ENCODE measurements around the gene MYCBPAP. TPM values are rescaled to one million over a fixed set of nuclear protein-coding genes. Genes with fewer than 3 reads are reported as not detected.

Gene MYCBPAP
- total RNA-seq, 2 experiments from 2014 or later, result 8.1 to 8.5 TPM

DNA sequence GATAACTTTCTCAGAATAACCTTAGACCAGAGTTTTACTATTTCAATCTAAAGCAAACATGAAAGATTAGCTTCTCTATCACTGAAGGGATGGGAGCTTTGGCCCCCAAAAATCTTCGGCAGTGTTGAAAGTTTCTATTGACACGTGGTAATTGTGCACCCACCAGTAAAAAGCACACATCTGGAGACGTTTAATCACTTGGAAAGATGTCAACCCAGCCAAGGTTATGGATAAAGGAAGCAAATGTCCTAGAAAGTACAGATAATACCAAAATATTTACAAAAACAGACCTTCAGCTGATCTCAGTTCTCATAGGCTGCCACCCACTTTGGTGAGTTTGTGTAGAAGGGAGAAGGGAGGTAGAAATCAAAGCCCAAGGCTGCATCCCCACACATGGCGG is 5.3 kb downstream of the MYCBPAP start:
- POLR2A ChIA-PET, result no interaction called here
- Mint-ChIP-seq H3K4me1 (ENCODE audit: low read depth) (peaks cover 42% of the 10 kb centered on the region), H3K36me3 (no peaks in the 10 kb centered on the region), H3K9me3 (no peaks in the 10 kb centered on the region), H3K27me3 (no peaks in the 10 kb centered on the region), H3K27ac (no peak overlapping the region), H3K4me3 (no peak overlapping the region)
- CTCF ChIA-PET, result no interaction called here
- no peak for DNase-seq
- intact Hi-C loops (cut with micrococcal nuclease), result no loop called here

DNA sequence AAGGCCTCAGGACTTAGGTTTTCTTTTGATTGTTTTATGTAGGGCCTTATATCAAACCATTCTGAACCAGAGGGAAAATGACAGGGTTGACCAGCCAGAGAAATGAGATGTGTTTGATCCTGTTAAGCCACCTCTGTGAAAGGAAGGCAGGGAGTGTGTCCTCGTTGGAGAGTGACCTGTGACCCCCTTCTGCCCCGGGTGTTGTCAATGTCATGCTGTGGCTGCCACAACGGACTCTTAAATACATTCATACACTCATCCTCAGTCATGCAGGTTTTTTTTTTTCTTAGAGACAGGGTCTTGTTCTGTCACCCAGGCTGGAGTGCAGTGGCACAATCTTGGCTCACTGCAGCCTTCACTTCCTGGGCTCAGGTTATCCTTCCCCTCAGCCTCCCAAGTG is 6.1 kb downstream of the MYCBPAP start:
- Mint-ChIP-seq H3K9me3 (no peaks in the 10 kb centered on the region), H3K36me3 (no peaks in the 10 kb centered on the region), H3K27ac (no peak overlapping the region), H3K4me1 (ENCODE audit: low read depth) (peaks cover 37% of the 10 kb centered on the region), H3K4me3 (no peak overlapping the region), H3K27me3 (no peaks in the 10 kb centered on the region)
- ChIA-PET POLR2A (no interaction called here), CTCF (no interaction called here)
- DNase-seq, result no peak
- intact Hi-C loops (cut with micrococcal nuclease), result no loop called here

DNA sequence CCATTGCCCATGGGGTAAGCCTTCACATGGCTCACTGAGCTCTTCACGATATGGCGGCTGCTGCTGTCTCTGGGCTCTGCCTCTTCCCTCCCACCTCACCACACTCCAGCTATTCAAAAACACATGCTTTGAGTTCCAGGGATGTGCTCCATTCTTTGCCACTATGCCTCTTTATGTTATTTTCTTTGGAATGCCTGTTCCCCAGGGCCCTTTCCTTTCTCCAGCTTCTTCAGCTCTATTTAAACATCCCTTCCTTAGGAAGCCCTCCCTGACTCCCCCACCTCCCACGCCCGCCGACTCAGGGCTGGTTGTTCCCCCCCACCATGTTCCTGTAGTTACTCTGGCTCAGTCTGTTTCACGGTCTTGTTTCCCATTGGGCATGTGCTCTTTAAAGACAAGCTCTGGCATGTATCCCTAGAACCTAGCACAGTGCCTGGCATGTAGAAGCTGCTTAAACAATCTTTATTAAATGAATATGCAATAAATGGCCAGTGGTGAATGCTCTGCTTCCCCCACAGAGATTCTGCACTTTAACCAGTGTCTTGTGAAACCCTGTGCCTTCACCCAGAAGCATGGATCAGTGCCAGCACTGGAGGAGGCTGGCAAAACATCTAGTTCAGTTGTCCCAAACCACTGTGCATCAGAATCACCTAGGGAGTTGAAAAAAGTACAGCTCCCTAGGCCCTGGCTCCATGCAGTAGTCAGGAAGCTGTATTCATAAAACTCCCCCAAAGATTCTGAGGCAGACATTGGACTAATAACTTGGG is 6.9 kb downstream of the MYCBPAP start:
- Mint-ChIP-seq H3K36me3 (no peaks in the 10 kb centered on the region), H3K4me3 (no peak overlapping the region), H3K27ac (no peak overlapping the region), H3K9me3 (no peaks in the 10 kb centered on the region), H3K27me3 (no peaks in the 10 kb centered on the region), H3K4me1 (ENCODE audit: low read depth) (peaks cover 30% of the 10 kb centered on the region)
- POLR2A ChIA-PET, result interaction anchor here (0.7 kb wide), 1 partner anchor 9 kb away, joined by 3 read pairs; no protein-coding TSS in a partner anchor
- DNase-seq, result no peak
- intact Hi-C loops (cut with micrococcal nuclease), result no loop called here
- CTCF ChIA-PET, result no interaction called here

DNA sequence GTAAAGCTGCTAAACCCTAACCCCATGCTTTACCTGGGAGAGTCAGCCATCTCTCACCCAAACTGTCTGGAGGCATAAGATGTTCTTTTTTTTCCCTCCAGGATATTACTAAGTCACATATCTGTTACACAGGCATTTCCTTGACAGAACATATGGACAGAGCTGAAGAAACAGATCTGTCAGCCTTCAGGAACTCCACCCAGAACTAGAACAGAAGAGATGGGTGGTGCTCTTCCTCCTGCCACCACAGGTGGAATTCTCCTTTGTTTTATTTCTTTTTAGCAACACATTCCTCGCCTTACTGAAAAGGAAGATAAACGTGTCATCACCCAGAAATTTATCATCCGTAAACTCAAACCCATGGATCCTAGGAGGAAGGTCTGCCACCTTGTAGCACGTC is 8.8 kb downstream of the MYCBPAP start:
- H3K4me3 Mint-ChIP-seq, result no peak overlapping the region
- H3K27ac Mint-ChIP-seq, result peak overlapping the region; percentile 14
- no peaks in the 10 kb centered on the region for H3K27me3 Mint-ChIP-seq
- intact Hi-C loops (cut with micrococcal nuclease), result no loop called here
- CTCF ChIA-PET, result interaction anchor here (0.7 to 1.3 kb wide), 2 partner anchors 16 to 35 kb away, joined by 3 to 5 read pairs; no protein-coding TSS in a partner anchor
- peaks cover 14% of the 10 kb centered on the region for H3K4me1 Mint-ChIP-seq (ENCODE audit: low read depth)
- no peaks in the 10 kb centered on the region for H3K36me3 Mint-ChIP-seq
- POLR2A ChIA-PET, result no interaction called here
- H3K9me3 Mint-ChIP-seq, result no peaks in the 10 kb centered on the region
- no peak for DNase-seq

DNA sequence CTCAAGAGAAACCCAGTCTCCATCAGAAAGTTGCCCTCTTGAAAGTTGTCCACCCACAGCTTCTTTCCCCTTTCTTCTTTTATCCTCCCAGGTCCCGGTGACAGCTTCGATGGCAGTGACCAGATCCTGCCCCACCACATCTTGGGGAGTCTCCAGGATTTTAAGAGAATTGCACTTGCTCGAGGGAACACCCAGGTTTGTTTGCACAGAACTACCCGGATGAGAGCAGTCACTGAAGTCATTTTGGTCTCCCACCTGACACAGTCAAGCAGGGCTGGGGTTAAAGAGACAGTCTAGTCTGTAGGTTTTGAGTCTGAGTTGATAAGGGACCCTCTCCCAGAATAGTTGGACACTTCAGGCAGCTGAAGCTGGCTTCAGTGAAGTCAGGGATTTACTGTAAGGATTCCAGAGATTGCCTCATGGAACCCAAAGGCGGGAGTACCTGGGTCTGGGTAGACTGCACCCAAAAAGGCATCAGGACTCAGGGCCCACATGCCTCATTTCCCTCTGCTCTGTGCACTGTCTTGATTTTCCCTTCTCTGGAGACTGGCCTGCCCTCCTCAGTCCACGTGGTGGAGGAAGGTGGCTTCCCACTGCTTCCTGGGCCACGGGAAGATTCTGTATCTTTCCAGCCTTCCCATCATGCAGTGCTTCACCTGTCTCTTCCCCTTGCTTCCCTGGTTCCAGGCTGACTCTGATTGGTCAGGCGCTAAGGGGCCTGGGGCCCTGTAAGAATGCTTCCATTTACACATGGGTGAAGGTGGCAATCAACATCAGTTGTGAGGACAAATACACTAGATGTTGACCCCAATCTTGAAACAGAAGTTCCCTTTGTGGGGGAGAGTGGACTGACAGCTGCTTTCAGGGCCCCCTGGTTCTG is 9.5 kb downstream of the MYCBPAP start:
- Mint-ChIP-seq H3K9me3 (no peaks in the 10 kb centered on the region), H3K36me3 (no peaks in the 10 kb centered on the region), H3K4me1 (ENCODE audit: low read depth) (peaks cover 9% of the 10 kb centered on the region), H3K4me3 (no peak overlapping the region), H3K27ac (peak overlapping the region; percentile 14), H3K27me3 (no peaks in the 10 kb centered on the region)
- intact Hi-C loops (cut with micrococcal nuclease), result no loop called here
- ChIA-PET POLR2A (no interaction called here), CTCF (interaction anchor here (0.7 to 1.3 kb wide), 4 partner anchors 16 to 432 kb away, joined by 3 to 5 read pairs (median 4); no protein-coding TSS in a partner anchor)
- no peak for DNase-seq

DNA sequence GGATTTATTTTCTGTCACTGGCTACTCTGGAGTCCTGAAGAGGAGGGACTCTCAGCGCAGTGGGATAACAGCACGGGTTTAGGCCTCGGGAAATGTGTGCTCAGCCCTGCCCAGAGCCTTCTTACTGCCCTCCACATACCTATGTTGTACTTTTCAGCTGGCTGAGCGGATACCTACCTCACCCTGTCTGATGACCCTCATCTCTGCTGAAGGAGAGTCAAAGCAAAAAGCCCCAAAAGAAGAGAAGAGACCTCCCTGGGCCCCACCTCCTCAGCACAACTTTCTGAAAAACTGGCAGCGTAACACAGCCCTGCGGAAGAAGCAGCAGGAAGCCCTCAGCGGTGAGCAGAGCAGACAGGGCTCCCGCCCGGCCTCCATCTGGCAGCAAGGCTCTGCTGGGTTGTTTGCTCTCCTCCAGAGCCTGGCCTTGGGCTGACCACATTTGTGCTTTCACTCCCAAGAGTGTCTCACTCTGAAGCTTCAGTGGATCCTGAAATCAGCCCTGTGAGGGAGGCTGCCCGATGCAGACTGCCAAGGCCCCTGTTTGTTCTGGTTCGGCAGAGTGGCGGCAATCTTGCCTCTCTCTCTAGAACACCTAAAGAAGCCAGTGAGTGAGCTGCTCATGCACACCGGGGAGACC is 10.3 kb downstream of the MYCBPAP start:
- Mint-ChIP-seq H3K27me3 (no peaks in the 10 kb centered on the region), H3K4me1 (ENCODE audit: low read depth) (peaks cover 9% of the 10 kb centered on the region), H3K36me3 (no peaks in the 10 kb centered on the region), H3K4me3 (no peak overlapping the region), H3K27ac (no peak overlapping the region), H3K9me3 (no peaks in the 10 kb centered on the region)
- intact Hi-C loops (cut with micrococcal nuclease), result no loop called here
- ChIA-PET POLR2A (no interaction called here), CTCF (interaction anchor here (0.7 to 1.2 kb wide), 2 partner anchors 18 to 431 kb away, joined by 3 to 4 read pairs; no protein-coding TSS in a partner anchor)
- no peak for DNase-seq

DNA sequence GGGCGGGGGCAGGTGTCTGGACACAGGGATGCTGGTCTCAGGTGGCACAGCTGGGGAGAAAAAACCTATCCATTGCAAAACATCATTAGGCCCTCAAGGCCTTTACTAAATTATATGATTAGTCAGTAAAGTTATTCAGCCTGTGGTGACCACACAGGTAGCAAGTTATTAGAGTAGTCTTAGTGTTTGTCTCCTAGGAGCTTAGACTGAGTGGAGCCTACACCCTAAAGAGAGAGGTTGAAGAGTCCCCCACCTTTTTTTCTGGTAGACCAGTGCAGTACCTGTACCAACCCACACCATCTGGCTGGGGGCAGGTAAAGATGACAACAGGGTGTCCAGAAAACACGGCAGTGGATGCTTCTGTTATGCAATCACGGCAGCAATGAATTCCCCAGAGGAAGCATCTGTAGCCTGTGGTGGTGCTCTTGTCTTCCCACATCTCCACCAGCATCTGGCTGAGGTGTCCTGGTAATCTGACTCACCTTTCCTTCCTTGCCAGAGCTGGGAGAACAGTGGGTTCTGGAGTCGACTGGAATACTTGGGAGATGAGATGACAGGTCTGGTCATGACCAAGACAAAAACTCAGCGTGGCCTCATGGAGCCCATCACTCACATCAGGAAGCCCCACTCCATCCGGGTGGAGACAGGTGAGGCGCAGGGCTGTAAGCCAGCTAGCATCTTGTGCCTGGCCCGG is 11.0 kb downstream of the MYCBPAP start:
- H3K27me3 Mint-ChIP-seq, result no peaks in the 10 kb centered on the region
- intact Hi-C loops (cut with micrococcal nuclease), result no loop called here
- no peak for DNase-seq
- no peaks in the 10 kb centered on the region for H3K36me3 Mint-ChIP-seq
- POLR2A ChIA-PET, result no interaction called here
- peaks cover 9% of the 10 kb centered on the region for H3K4me1 Mint-ChIP-seq (ENCODE audit: low read depth)
- H3K9me3 Mint-ChIP-seq, result no peaks in the 10 kb centered on the region
- H3K27ac Mint-ChIP-seq, result no peak overlapping the region
- H3K4me3 Mint-ChIP-seq, result no peak overlapping the region
- CTCF ChIA-PET, result interaction anchor here (1.2 kb wide), 1 partner anchor 19 kb away, joined by 4 read pairs; no protein-coding TSS in a partner anchor

DNA sequence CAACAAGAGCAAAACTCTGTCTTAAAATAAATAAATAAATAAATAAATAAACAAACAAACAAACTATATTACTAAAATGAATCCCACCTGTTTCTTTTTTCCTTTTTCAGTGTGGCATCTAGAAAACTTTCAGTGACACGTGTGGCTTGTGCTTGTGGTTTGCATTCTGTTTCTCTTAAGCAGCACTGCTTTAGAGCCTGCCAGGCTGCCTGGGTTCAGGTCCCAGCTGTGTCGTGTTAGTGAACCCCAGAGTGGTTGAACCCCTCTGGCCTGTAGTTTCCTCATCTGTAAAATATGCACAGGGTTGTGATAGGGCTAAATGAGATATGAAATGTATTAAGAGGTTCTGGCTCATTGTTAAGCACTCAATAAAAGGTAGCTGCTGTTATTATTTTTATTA is 12.2 kb downstream of the MYCBPAP start:
- POLR2A ChIA-PET, result no interaction called here
- no peak overlapping the region for H3K4me3 Mint-ChIP-seq
- intact Hi-C loops (cut with micrococcal nuclease), result no loop called here
- peaks cover 9% of the 10 kb centered on the region for H3K4me1 Mint-ChIP-seq (ENCODE audit: low read depth)
- no peaks in the 10 kb centered on the region for H3K9me3 Mint-ChIP-seq
- no peak overlapping the region for H3K27ac Mint-ChIP-seq
- CTCF ChIA-PET, result interaction anchor here (0.9 kb wide), 1 partner anchor 41 kb away, joined by 3 read pairs; no protein-coding TSS in a partner anchor
- no peak for DNase-seq
- no peaks in the 10 kb centered on the region for H3K36me3 Mint-ChIP-seq
- H3K27me3 Mint-ChIP-seq, result no peaks in the 10 kb centered on the region

DNA sequence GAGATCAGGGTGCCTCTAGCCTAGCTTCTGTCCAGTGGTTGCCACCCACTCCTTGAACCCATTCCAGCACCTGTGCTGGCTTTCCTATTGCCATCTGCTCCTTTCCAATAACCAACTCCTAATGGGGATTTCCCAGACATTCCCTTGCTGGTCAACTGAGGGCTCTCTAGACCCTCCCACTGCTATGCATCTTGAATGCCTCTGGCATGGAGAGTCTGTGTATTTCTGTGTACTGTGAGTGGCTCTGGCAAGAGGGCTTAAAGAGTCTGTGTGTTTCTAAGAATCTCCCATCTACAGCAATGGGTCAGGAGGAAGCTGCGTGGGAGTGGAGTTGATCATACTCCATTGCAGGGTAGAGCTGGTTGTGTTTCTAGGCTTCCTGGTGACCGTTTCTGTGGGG is 13.3 kb downstream of the MYCBPAP start:
- DNase-seq, result no peak
- ChIA-PET POLR2A (no interaction called here), CTCF (interaction anchor here (0.9 kb wide), 1 partner anchor 42 kb away, joined by 3 read pairs; no protein-coding TSS in a partner anchor)
- intact Hi-C loops (cut with micrococcal nuclease), result no loop called here
- Mint-ChIP-seq H3K27ac (no peak overlapping the region), H3K9me3 (no peaks in the 10 kb centered on the region), H3K4me3 (no peak overlapping the region), H3K27me3 (no peaks in the 10 kb centered on the region), H3K36me3 (no peaks in the 10 kb centered on the region), H3K4me1 (ENCODE audit: low read depth) (peaks cover 7% of the 10 kb centered on the region)

DNA sequence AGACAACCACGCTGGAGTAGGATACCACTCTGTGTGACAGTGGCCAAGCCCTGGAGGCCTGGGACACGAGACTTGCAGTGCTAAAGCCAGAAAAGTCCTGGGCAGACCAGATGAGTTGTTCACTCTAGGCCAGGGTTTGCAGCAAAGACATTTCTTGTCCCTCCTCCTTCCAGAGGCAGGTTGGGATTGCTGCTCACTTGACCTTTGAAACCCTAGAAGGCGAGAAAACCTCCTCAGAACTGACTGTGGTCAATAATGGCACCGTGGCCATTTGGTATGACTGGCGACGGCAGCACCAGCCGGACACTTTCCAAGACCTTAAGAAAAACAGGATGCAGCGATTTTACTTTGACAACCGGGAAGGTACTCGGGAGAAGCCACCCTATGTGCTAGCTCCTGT is 14.5 kb downstream of the MYCBPAP start:
- no peaks in the 10 kb centered on the region for H3K27me3 Mint-ChIP-seq
- POLR2A ChIA-PET, result no interaction called here
- intact Hi-C loops (cut with micrococcal nuclease), result no loop called here
- no peak overlapping the region for H3K4me3 Mint-ChIP-seq
- H3K36me3 Mint-ChIP-seq, result no peaks in the 10 kb centered on the region
- no peaks in the 10 kb centered on the region for H3K4me1 Mint-ChIP-seq (ENCODE audit: low read depth)
- no peaks in the 10 kb centered on the region for H3K9me3 Mint-ChIP-seq
- no peak overlapping the region for H3K27ac Mint-ChIP-seq
- CTCF ChIA-PET, result no interaction called here
- no peak for DNase-seq

DNA sequence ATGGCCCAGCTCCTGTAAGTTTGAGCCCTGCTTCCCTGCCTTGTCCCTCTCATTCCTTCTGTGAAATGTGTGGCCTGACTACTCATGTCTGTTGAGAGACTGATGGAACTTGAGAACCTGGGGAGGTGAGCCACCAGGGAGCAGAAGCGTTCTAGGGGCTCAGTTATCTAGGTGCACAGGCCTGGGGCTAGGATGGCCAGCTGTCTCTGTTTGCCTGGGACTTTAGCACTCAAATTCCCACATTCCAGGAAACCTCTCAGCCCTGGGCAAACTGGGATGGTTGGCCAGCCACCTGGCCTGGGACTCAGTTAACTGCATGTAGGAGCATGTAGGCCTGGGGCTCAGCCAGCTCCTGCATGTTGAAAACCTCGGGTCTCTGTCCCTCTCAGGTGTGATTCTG is 15.0 kb downstream of the MYCBPAP start:
- Mint-ChIP-seq H3K9me3 (no peaks in the 10 kb centered on the region), H3K27ac (no peak overlapping the region), H3K4me3 (no peak overlapping the region), H3K27me3 (no peaks in the 10 kb centered on the region), H3K4me1 (ENCODE audit: low read depth) (no peaks in the 10 kb centered on the region), H3K36me3 (no peaks in the 10 kb centered on the region)
- intact Hi-C loops (cut with micrococcal nuclease), result no loop called here
- ChIA-PET POLR2A (no interaction called here), CTCF (no interaction called here)
- no peak for DNase-seq

DNA sequence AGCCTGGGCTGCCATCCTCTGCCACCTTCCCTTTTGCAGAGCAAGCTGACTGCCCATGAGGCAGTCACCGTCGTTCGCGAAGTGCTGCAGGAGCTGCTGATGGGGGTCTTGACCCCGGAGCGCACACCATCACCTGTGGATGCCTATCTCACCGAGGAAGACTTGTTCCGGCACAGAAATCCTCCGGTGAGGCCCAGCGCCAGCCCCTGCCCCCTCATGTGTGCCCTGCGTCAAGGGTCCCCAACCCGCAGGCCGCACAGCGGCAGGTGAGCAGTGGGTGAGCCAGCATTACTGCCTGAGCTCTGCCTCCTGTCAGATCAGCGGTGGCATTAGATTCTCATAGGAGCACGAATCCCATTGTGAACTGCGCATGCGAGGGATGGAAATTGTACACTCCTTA is 16.6 kb downstream of the MYCBPAP start:
- Mint-ChIP-seq H3K9me3 (no peaks in the 10 kb centered on the region), H3K27me3 (peaks cover 12% of the 10 kb centered on the region), H3K4me3 (no peak overlapping the region), H3K36me3 (no peaks in the 10 kb centered on the region), H3K27ac (no peak overlapping the region), H3K4me1 (ENCODE audit: low read depth) (no peaks in the 10 kb centered on the region)
- no peak for DNase-seq
- POLR2A ChIA-PET, result interaction anchor here (1.7 kb wide), 1 partner anchor 13 kb away, joined by 4 read pairs; no protein-coding TSS in a partner anchor
- intact Hi-C loops (cut with micrococcal nuclease), result no loop called here
- CTCF ChIA-PET, result no interaction called here
